HG03045 (cell line): ENCODE measurements around the gene TAS1R2.

Experiments used
- ATAC-seq: cut with Tn5 transposase; IDR thresholded peaks from one replicate; pipeline ENCODE4 v1.9.1; 2021; ENCODE audit warnings: mild to moderate bottlenecking, moderate library complexity; ENCODE audit not compliant: unreplicated experiment

Gene TAS1R2

GRCh38 chr1:18828224-18828623, 31.2 kb downstream of the TAS1R2 start:
- ATAC-seq, result no peak

- no peak for ATAC-seq
Measured at GRCh38 chr1:18823438-18823837, 36.0 kb downstream of the TAS1R2 start.

DNA sequence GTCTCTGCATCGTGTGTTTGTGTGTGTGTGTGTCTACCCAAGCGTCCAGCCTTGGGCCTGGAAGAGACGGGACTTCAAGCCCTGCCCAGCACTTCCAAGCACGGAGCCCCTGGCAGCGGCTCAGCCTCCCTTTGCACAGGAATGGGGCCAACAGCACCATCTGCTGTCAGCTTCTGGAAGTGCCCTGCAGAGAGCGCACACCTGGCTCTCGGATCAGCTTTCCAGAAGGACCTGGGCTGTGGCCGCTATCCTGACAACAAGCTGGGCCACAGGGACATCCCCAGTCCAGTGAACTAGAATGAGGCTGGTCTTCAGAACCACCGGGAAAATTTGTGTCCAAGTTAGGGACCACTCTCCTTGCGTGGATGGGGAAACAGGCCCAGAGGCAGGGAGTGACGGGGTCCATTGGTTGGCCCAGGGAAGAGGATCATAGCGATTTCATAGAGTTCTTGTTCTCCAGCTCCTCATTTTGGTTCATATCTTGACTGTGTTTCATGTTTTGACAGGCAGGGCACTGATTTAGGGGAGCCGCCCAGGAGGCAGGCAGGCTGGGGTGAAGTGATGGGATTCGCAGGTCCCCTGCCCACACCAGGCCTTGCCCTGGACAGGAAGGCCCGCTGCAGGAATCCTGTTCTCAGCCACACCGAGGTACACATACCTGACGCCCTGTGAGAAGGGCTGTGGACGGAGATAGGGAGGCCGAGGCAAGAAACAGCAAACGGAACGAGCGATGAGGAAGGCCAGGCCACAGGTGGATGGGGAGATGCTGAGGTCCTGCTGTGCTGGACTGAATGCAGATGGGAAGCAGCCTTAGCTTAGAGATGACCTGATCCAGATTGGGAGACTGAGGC, 38.4 kb downstream of the TAS1R2 start:
- ATAC-seq, result no peak

- ATAC-seq, result no peak
Measured at GRCh38 chr1:18819986-18820790, 39.3 kb downstream of the TAS1R2 start.

DNA sequence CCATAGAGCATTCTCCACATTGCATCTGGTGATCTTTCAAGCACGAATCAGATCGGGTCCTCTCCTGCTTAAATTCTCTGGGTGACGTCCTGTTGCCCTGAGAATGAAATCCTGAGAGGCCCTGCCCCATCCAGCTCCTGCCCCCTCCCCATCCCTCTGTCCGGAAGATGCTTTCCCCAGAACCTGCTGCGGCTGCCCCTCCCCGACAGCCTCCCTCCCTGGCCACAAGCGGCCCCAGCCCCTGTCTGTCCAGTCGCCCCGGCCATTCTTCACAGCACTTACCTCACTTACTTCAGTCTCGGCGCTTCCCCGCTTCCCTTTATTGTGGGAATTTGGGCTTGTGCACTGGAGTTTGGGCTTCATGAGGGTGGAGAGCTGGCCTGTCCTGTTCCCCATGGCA, 40.3 kb downstream of the TAS1R2 start:
- ATAC-seq, result no peak

DNA sequence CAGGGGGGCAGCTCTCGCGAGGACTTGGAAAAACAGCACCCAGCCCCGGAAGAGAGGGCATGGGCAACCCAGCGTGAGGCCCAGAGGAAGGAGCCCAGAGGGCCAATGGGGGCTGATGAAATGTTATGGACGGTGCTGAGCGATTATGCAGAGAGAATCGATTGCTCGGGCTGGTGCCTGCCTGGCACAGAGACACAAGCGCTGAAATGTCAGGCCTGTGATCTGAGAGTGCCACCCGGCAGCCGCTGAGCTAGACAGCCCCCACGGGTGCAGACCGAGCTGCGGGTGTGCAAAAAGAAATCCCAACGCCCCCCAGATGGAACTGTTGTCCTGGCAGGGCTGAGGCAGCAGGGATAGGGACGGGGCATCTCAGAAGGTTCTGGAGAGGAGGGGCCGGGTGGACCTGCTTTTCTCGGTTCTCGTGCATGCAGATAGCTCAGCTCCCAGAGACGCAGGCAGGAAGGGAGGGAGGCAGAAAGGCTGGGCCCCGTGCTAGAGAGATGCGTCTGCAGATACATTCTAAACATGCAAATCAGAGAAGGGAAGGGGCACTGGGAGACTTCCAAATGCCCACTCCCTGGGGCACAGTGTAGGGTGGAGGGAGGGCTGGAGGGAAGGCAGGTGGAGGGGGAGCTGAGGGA, 41.5 kb downstream of the TAS1R2 start:
- no peak for ATAC-seq

GRCh38 chr1:18817316-18817715, 42.1 kb downstream of the TAS1R2 start:
- no peak for ATAC-seq

GRCh38 chr1:18816808-18817207, 42.7 kb downstream of the TAS1R2 start:
- ATAC-seq, result no peak

- no peak for ATAC-seq
Measured at GRCh38 chr1:18814874-18815531, 44.5 kb downstream of the TAS1R2 start.

GRCh38 chr1:18814425-18814824, 45.0 kb downstream of the TAS1R2 start:
- no peak for ATAC-seq

DNA sequence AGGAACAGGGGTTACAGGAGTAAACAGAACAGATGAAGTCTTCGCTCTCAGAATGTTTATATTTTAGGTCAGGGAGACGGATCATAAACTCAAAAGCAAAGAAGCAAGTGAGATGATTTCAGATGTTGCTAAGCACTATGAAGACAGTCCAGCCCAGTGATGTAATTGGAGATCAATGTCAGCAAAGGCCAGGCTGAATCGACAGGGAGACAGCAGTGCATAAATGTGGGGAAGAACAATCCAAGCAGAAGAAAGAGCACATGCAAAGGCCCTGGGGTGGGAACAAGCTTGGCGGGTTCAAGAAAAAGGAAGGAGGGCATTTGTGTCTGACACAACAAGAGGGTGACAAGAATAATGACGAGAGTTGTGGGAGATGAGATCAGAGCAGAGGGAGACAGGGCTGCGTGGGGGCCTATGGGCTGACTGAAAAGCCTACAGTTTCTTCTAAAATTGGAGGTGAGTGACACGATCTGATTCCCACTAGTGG, 47.0 kb downstream of the TAS1R2 start:
- no peak for ATAC-seq

- ATAC-seq, result no peak
Measured at GRCh38 chr1:18811733-18812452, 47.6 kb downstream of the TAS1R2 start.

- ATAC-seq, result no peak
Measured at GRCh38 chr1:18809953-18810899, 49.2 kb downstream of the TAS1R2 start.

DNA sequence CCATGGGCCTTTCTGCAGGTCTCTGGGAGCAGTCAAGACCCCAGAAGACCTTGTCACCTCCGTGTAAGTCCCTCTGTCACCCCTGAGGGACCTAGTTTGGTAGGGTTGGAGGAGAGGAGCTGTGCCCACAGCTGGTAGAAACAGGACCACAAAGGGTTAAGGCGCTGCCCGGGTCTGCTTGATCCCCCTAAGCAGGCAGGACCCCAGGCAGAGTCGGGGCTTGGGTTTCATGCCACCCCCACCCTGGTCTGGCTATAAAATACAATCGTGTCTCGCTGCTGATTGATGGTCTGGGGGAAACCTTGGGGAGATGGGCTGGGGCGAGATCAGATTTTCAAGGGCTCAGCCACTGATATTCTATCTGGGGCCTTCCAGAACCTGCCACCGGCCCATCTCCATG, 50.9 kb downstream of the TAS1R2 start:
- ATAC-seq, result no peak

- no peak for ATAC-seq
Measured at GRCh38 chr1:18807334-18808063, 52.0 kb downstream of the TAS1R2 start.

DNA sequence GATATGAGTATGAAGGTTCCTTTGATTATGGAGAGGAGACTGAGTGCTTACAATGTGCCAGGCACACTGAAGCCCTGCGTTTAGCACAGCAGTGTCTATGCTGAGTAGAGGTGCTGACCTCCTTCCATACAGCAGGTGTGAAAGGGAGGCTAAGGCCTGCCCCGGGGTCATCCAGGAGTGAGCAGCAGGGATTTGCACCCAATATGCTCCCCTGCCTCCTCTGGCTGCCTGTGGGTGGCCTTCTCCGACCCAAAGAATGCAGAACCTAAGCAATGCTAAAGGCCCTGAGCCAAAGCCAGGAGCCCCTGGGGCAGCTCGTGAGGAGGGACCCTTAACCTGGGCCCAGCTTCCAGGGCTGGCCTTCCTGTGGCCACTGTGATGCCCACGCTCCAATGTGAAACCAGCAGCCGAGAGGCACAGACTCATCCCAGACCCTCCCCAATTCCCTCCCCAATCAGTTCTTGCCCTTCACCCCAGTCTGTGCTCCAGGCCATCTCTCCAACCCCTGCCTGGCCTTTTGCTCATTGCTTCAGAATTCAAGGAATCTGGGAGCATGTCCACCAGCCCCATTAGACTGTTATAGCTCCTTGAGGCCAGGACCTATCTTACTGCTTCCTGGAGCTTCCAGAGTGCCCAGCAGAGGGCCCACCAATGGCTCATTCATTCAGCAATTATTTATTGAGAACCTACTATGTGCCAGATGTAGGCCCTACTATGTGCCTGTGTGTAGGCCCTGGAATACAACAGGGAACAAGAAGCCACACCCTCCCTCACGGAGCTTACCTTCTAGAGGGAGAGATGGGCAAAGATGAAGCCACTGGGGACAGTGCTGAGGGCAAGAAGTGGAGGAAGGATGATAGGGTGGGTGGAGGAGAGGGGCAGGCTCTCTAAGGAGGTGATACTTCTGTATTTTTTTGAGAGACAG, 53.3 kb downstream of the TAS1R2 start:
- no peak for ATAC-seq

GRCh38 chr1:18805150-18805879, 54.1 kb downstream of the TAS1R2 start:
- no peak for ATAC-seq
